T-helper 17 cell (primary cell): Measurements from ENCODE around the gene PRDX2. TPM values are rescaled to one million over a fixed set of nuclear protein-coding genes. Genes with fewer than 3 reads are reported as not detected.
"Not testable (repeated sequence)": the region's sequence is repeated elsewhere in the genome, so short reads cannot be mapped to it uniquely, and the experiment has no call there.

ENCODE experiments used
- ATAC-seq: fragments of 150-1000 bp; cut with Tn5 transposase; 2 replicates; pipeline ENCODE4 v1.10.0; 2021; ENCODE audit warnings: mild to moderate bottlenecking, moderate library complexity
- DNase-seq, 3 donors: peaks; one replicate each; pipeline versions ENCODE4 v3.0.0 to v3.0.0-alpha.2; 2020 to 2021
- H3K9me3 ChIP-seq: one replicate; pipeline ENCODE4 v1.7.0; 2013; ENCODE audit warnings: low read length, mild to moderate bottlenecking; ENCODE audit not compliant: control insufficient read depth, poor library complexity, severe bottlenecking
- H3K27ac Mint-ChIP-seq: one replicate; pipeline ENCODE4 v1.8.0; 2022; ENCODE audit warnings: mild to moderate bottlenecking, moderate library complexity, mixed read lengths
- H3K27me3 Mint-ChIP-seq: one replicate; pipeline ENCODE4 v1.8.0; 2022; ENCODE audit warnings: mixed read lengths
- H3K36me3 Mint-ChIP-seq: one replicate; pipeline ENCODE4 v1.8.0; 2022; ENCODE audit warnings: low read depth, mixed read lengths
- H3K4me1 Mint-ChIP-seq: one replicate; pipeline ENCODE4 v1.8.0; 2022; ENCODE audit warnings: mild to moderate bottlenecking, mixed read lengths
- H3K4me3 Mint-ChIP-seq: one replicate; pipeline ENCODE4 v1.8.0; 2022; ENCODE audit warnings: mild to moderate bottlenecking, moderate library complexity, mixed read lengths
- total RNA-seq, 4 donors: library from RNA in 2 of 4; stranded (reverse) in 2 of 4; gene quantifications; one replicate each; pipeline ENCODE4 v1.2.3 and lab custom pipeline; 2022 to 2026

The PRDX2 gene
- total RNA-seq, result 10 to 100 TPM; 92.6 to 97.0 TPM
- 50.4 to 77.9 reads per million in 2 donors for total RNA-seq (lab: John Stamatoyannopoulos, UW)

DNA sequence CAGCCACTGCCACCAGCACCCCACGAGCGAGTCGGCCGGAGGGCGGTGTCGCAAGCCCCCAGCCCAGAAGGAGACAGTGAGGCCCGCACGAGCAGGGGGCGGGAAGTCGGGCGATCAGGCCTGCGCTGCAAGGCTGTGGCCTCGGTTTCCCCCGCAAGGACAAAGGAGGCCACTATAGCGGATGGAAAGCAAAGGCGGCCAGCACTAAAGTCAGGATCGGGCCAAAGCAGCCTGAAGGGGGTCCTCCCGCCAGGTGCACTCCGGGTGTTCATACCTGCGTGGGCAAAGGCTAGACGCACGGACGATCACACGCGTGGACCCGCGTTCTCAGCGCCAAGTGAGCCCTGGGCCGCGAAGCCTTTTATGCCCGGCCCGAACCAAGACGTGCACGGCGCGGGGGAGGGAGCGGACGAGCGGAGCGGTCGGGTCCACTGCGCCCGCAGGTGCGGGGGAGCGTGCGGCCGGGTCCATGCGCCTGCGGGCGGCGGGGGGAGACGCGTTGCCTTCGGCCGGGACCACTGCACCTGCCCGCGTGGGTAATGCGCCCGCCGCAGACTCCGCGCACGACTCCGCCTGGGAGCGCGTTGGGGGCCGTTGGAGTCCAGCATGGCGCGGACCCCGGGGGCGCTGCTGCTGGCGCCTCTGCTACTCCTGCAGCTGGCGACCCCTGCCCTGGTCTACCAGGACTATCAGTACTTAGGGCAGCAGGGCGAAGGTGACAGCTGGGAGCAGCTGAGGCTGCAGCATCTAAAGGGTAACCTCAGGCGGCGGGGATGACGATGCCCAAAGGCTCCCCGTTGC lies at the start of gene PRDX2, which contains the start of gene THSD8:
PRDX2 (minus strand) TSS at position 335 of the 801 bp plus-strand sequence. CDS start 539 bp downstream, outside the sequence.
THSD8 (plus strand) TSS at position 604 of the 801 bp plus-strand sequence; CDS start at position 607, 3 bp downstream.
- Mint-ChIP-seq H3K27ac (peak within 1 kb of the TSS; percentile 74), H3K4me1 (peaks cover 22% of the 10 kb centered on the region), H3K27me3 (no peaks in the 10 kb centered on the region), H3K4me3 (peak within 1 kb of the TSS; percentile 90), H3K36me3 (peaks cover 2% of the 10 kb centered on the region)
- DNase-seq, result peak; percentile 51 to 69 (median 55)
- no peaks in the 10 kb centered on the region for H3K9me3 ChIP-seq
- peak; percentile 73 for ATAC-seq

DNA sequence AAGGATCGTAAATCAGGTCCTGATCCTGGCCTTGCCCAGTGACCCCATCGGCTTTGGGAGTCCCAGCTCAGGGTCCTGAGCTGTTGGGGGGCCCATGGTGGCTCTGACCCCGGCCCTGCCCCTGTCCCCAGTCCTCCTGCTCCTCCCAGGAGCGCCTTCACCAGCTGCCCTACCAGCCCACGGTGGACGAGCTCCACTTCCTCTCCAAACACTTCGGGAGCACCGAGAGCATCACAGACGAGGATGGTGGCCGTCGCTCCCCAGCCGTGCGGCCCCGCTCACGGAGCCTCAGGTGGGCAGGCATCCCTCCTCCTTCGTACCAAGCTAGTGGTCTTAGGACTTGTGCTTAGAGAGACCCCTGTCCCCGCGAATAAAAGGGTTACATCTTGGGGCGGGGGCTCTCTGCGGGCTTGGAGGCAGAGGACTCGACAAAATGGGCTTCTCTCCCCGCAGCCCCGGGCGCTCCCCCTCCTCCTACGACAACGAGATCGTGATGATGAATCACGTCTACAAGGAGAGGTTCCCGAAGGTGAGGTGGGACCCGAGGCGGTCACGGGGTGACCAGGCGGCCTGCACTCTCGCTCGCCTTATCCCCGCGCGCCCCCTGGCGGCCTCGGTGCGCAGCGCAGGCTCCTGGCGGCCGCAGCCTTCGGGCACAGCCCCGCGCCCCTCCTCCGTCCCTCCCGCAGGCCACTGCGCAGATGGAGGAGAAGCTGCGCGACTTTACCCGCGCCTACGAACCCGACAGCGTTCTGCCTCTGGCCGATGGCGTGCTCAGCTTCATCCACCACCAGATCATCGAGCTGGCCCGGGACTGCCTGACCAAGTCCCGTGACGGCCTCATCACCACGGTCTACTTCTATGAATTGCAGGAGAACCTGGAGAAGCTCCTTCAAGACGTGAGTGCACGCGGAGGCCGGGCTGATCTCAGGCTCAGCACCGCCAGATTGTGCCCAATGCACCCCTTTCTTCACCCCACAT lies 45.8 kb upstream of the PRDX2 start:
- H3K27me3 Mint-ChIP-seq, result peaks cover 26% of the 10 kb centered on the region
- peaks cover 14% of the 10 kb centered on the region for H3K4me1 Mint-ChIP-seq
- H3K9me3 ChIP-seq, result no peaks in the 10 kb centered on the region
- DNase-seq (peak; percentile 72 to 85 (median 82)), ATAC-seq (peak; percentile 97)
- H3K4me3 Mint-ChIP-seq, result peak overlapping the region; percentile 63
- H3K27ac Mint-ChIP-seq, result no peak overlapping the region
- peaks cover 7% of the 10 kb centered on the region for H3K36me3 Mint-ChIP-seq

DNA sequence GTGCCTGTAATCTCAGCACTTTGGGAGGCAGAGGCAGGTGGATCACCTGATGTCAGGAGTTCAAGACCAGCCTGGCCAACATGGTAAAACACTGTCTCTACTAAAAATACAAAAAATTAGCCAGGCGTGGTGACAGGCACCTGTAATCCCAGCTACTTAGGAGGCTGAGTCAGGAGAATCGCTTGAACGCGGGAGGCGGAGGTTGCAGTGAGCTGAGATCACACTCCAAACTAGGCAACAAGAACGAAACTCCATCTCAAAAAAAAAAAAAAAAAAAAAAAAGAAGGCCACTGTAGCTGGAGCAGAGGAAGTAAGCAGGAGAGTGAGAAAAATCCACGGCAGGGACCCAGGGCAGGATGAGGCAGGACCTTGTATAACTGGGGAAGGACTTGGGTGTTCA lies 45.0 kb upstream of the PRDX2 start:
- H3K27me3 Mint-ChIP-seq, result peaks cover 35% of the 10 kb centered on the region
- H3K4me1 Mint-ChIP-seq, result peaks cover 18% of the 10 kb centered on the region
- H3K9me3 ChIP-seq, H3K27ac Mint-ChIP-seq, H3K4me3 Mint-ChIP-seq, DNase-seq, ATAC-seq: not testable (repeated sequence)
- H3K36me3 Mint-ChIP-seq, result peaks cover 11% of the 10 kb centered on the region

DNA sequence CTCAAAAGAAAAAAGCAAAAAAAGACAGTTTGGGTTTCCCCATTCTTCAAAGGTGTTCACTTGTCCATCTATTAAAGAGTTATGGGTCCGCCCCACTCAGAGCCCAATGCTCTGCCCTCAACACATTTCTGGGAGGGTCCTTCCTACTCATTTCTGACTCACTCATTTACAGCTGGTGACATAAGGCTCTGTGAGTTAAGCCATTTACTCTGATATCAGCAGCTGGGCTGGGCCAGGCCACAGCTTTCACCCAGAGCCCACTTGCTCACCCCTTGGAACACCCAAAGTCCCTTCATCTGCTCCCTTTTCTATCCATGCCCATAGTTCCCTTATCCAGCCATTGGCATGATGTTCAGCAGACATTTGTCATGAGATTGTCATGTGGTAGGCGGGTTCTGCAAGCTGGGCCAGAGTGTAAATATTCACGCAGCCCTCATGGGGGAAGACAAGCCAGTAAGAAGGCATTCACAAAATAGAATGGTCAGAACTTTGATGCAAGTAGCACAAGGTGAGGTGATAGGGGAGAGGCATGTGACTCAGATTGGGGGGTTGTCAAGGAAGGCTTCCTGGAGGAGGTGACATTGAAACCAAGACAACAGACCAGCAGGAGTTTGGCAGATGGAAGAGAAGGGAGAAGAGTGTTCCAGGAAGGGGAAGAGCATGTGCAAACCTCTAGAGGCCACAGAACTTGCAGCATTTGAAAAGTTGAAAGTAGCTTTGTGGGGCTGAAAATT lies 42.6 kb upstream of the PRDX2 start:
- ATAC-seq (no peak), DNase-seq (no peak)
- H3K27me3 Mint-ChIP-seq, result peaks cover 58% of the 10 kb centered on the region
- peak overlapping the region; percentile 54 for H3K27ac Mint-ChIP-seq
- H3K4me1 Mint-ChIP-seq, result peaks cover 26% of the 10 kb centered on the region
- H3K36me3 Mint-ChIP-seq, result peaks cover 15% of the 10 kb centered on the region
- no peaks in the 10 kb centered on the region for H3K9me3 ChIP-seq
- H3K4me3 Mint-ChIP-seq, result no peak overlapping the region

DNA sequence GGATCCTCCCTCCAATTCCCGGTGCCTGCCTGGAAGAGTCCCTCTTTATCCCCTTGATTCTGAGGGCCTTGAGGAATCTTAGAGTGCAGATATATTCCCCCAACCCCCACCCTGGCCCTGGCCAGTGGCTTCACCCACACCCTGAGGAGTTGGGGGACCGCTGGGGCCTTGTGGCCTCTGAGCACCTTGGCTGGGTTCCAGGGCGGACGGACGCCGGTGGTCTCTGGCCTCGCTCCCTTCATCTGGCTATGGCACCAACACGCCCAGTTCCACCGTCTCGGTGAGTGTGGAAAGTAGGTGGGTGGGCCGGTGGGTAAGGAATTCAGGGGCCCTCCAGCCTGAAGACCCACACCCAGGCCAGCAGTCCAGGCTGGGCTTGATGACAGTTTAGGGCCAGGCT lies 41.7 kb upstream of the PRDX2 start:
- Mint-ChIP-seq H3K27me3 (peaks cover 61% of the 10 kb centered on the region), H3K27ac (no peak overlapping the region), H3K4me3 (no peak overlapping the region), H3K36me3 (peaks cover 16% of the 10 kb centered on the region), H3K4me1 (peaks cover 31% of the 10 kb centered on the region)
- no peaks in the 10 kb centered on the region for H3K9me3 ChIP-seq
- no peak for DNase-seq
- ATAC-seq, result no peak

DNA sequence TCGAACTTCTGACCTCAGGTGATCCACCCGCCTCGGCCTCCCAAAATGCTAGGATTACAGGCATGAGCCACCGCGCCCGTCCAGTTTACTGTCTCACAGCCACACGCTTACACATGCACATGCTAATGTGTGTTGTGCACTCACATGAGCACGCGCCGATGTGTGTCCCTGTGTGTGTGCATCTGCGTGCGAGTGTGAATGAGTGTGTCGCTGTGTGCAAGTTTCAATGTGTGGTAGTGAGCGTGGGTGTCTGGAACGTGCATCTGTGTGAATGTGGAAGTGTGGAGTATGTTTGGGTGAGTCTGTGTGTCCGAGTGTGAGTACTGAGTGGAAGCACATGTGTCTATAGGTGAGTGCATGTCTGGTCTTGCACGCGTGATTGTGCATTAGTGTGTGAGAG lies 40.9 kb upstream of the PRDX2 start:
- H3K27me3 Mint-ChIP-seq, result peaks cover 67% of the 10 kb centered on the region
- ATAC-seq, result no peak
- no peak for DNase-seq
- H3K9me3 ChIP-seq, result no peaks in the 10 kb centered on the region
- H3K4me3 Mint-ChIP-seq, result no peak overlapping the region
- peaks cover 16% of the 10 kb centered on the region for H3K36me3 Mint-ChIP-seq
- H3K4me1 Mint-ChIP-seq, result peaks cover 29% of the 10 kb centered on the region
- no peak overlapping the region for H3K27ac Mint-ChIP-seq

DNA sequence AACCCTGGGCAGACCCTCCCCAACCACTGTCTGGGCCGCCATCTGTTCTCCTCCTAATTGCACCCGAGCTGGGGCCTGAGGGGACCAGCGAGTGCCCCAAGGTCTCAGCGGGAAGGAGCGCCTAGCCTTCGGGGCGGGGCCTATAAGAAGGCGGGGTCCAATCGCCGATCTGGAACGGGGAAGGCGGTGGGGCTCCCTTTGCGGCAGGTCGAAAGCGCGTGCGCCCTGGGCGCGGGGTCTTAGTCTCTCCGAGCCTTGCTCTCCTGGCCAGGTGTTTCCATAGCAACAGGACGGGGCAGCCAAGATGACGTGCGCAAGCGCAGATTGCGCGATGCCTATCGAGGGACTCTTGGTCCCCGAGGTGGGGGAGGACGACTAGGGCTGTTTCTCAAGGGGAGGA lies 39.5 kb upstream of the PRDX2 start:
- H3K36me3 Mint-ChIP-seq, result peaks cover 16% of the 10 kb centered on the region
- peaks cover 34% of the 10 kb centered on the region for H3K4me1 Mint-ChIP-seq
- H3K27ac Mint-ChIP-seq, result no peak overlapping the region
- DNase-seq (no peak), ATAC-seq (no peak)
- H3K4me3 Mint-ChIP-seq, result peak overlapping the region; percentile 37
- no peaks in the 10 kb centered on the region for H3K9me3 ChIP-seq
- peaks cover 72% of the 10 kb centered on the region for H3K27me3 Mint-ChIP-seq

DNA sequence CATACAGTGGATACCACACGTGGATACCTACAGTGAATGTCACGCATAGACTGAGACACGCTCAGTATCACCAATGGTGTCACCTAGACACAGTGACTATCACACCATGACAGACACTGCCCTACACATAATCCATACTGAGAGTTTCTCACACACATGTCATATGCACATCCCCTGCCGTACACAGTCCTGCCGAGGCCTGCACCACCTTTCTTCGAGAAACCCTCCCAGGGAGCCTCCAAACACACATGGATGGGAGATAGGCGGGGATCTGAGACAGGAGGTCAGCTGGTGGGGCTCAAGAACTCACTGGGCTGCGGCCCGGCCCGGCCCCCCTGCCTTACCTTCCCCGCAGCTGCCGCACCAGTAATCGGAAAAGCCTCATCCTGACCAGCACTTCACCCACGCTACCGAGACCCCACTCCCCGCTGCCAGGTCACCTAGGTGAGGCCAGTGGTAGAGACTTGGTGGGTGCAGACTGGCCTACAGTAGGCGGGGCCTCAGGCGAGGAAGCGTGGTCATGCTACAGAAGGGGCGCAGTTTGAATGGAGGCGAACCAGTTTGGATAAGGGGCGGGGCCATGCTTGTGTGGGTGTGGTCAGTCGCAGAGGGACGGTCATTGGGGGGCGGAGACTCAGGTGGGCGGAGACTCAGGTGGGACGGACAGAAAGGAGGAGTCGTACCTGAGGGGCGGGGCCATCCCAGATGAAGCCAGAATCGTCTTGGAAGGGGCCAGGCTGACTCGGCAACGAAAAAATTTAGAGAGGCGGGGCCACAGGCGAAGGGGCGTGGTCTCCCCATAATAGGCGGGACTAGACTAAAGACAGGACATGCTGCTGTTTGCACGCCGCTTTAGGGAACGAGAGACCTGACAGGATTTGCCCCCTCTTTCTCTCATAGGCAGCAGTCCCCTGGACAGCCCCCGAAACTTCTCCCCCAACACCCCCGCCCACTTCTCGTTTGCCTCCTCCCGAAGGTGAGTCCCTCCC lies 38.8 kb upstream of the PRDX2 start:
- ATAC-seq, result peak; percentile 24
- peaks cover 77% of the 10 kb centered on the region for H3K27me3 Mint-ChIP-seq
- DNase-seq, result no peak
- H3K4me1 Mint-ChIP-seq, result peaks cover 34% of the 10 kb centered on the region
- peaks cover 16% of the 10 kb centered on the region for H3K36me3 Mint-ChIP-seq
- H3K9me3 ChIP-seq, result no peaks in the 10 kb centered on the region
- H3K27ac Mint-ChIP-seq, result peak overlapping the region; percentile 14
- H3K4me3 Mint-ChIP-seq, result peak overlapping the region; percentile 78

DNA sequence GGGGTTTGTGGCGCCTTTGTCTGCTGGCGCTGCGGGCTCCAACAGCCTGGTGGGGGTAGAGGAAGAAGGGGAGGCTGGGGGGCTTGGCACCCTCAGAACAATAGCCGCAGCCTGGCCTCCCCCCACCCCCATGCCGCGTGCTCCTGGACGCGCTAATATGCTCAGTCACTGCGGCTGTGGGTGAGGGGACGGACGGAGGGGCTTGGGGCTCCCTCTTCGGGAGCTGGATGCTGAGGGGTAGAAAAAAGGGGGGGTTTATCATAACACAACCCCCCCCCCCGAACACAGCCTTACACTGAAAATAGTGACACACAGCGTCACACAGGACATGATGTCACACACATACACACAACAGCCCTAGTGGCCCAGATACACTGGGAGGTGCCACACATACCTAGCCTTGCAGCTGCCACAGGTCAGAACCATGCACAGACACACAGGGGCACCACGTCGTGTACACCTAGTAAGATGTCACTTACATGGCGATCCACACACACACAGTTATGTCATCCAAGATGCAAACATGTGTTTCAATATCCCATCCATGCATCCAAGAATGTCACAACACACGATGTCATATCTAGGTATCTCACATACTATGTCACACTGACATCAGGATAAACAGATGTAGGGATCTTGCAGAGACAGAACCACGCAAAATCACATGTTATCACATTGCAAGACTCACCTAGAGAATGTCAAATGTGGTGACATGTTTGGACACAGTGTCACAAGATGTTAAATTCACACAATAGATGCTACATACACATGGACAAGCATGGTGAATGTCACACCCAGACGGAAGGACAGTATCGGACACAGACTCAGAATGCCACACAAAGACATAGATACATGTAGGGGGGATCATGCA lies 37.5 kb upstream of the PRDX2 start:
- H3K4me3 Mint-ChIP-seq, result peak overlapping the region; percentile 88
- peaks cover 14% of the 10 kb centered on the region for H3K36me3 Mint-ChIP-seq
- H3K4me1 Mint-ChIP-seq, result peaks cover 35% of the 10 kb centered on the region
- DNase-seq, result no peak
- peaks cover 79% of the 10 kb centered on the region for H3K27me3 Mint-ChIP-seq
- H3K27ac Mint-ChIP-seq, result peak overlapping the region; percentile 54
- H3K9me3 ChIP-seq, result no peaks in the 10 kb centered on the region
- ATAC-seq, result peak; percentile 70

DNA sequence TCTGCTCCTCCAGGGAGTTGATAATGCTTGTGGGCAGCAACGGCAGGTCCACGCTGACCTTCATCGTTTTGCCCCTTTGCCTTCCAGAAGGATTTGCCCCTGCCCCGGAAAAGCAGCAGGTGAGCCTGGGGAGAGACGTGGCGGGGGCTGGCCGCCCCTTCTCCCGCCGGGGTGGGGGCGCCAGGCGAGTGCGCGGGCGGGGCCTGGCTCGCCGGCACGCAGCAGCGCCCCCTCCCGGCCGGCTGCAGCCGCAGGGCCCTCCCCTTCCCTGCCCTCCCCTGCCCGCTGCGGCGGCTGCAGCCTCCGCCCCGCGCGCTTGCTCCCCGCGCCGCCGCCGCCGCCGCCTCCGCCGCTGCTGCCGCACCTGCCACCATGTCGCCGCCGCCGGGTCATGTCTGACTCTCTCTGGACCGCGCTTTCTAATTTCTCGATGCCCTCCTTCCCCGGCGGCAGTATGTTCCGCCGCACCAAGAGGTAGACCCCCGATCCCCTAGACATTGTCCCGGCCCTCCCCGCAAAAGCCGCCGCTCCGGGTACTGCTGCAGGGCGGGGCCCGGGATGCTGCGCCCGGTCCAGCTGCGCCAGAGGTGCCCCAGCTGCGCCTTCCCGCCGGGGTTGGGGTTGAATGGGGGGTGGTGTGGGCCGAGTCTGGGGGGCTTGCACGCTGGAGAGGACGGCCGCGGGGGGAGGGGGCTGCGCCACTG lies 36.7 kb upstream of the PRDX2 start, which contains the start of gene MAST1:
MAST1 (plus strand) TSS at position 334 of the 704 bp plus-strand sequence; CDS start at position 392, 58 bp downstream.
- DNase-seq (peak; percentile 46 to 64 (median 49)), ATAC-seq (peak; percentile 75)
- peak within 1 kb of the TSS; percentile 54 for H3K27ac Mint-ChIP-seq
- H3K27me3 Mint-ChIP-seq, result peaks cover 76% of the 10 kb centered on the region
- H3K4me3 Mint-ChIP-seq, result peak within 1 kb of the TSS; percentile 88
- H3K36me3 Mint-ChIP-seq, result peaks cover 14% of the 10 kb centered on the region
- H3K9me3 ChIP-seq, result no peaks in the 10 kb centered on the region
- peaks cover 36% of the 10 kb centered on the region for H3K4me1 Mint-ChIP-seq
